Measurements from ENCODE around the gene COL5A1. TPM values are rescaled to one million over a fixed set of nuclear protein-coding genes. Genes with fewer than 3 reads are reported as not detected.

The COL5A1 gene
- total RNA-seq, 1 donor: 295 TPM

DNA sequence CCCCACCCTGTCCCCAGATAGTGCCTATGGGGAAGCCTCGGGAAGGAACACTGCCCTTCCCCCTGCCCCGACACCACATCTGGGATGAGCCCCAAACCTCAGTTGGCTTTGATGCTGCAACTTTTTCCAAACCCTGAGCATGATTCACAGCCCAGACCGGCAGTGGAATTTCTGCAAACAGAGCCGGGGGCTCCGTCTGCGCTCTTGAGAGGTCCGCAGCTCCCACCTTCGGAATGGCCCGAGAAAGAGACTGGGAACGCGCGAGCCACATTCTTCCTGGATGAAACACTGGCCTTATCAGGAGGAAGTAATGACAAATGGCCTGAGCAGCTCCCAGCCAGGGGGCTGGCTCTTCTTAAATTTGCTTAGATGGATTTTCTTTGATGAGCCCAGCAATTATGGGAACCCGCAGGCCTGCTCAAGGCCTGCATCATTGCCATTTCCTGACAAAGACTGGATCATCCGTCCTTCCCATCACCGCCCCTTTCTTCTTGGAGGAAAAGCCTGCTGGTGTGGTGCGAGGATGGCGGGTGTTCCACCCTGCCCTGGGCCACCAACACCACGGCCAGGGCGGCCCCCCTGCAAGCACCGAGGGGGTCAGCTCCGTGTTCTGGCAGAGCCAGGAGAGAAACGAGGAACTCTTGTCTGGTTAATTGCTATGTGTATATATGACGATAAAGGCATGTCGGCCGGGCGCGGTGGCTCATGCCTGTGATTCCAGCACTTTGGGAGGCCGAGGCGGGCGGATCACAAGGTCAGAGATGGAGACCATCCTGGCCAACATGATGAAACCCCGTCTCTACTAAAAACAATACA, 38.8 kb upstream of the COL5A1 start:
- peak; percentile 99 for DNase-seq (ENCODE audit: low read depth)
- H3K4me3 ChIP-seq (ENCODE audit: low read depth, low read length): no peak overlapping the region
- TF ChIP-seq, protein P1, sequence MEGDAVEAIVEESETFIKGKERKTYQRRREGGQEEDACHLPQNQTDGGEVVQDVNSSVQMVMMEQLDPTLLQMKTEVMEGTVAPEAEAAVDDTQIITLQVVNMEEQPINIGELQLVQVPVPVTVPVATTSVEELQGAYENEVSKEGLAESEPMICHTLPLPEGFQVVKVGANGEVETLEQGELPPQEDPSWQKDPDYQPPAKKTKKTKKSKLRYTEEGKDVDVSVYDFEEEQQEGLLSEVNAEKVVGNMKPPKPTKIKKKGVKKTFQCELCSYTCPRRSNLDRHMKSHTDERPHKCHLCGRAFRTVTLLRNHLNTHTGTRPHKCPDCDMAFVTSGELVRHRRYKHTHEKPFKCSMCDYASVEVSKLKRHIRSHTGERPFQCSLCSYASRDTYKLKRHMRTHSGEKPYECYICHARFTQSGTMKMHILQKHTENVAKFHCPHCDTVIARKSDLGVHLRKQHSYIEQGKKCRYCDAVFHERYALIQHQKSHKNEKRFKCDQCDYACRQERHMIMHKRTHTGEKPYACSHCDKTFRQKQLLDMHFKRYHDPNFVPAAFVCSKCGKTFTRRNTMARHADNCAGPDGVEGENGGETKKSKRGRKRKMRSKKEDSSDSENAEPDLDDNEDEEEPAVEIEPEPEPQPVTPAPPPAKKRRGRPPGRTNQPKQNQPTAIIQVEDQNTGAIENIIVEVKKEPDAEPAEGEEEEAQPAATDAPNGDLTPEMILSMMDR (IDR thresholded peaks at IDR 0.05; ENCODE audit: insufficient read depth, low read depth, low read length): no peak

DNA sequence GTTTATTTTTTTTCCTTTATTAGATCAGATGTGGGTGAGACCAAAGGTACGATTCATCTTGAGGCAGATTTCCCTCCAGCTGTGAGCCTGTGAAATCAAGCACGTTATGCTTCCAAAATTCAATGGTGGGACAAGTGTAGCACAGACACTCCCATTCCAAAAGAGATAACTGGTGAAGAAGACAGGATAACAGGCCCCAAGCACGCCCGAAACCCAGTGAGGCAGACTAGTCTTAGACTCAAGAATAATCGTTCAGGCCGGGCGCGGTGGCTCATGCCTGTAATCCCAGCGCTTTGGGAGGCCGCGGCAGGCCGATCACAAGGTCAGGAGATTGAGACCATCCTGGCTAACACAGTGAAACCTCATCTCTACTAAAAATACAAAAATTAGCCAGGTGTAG, 36.8 kb upstream of the COL5A1 start:
- DNase-seq (ENCODE audit: low read depth): no peak
- no peak overlapping the region for H3K4me3 ChIP-seq (ENCODE audit: low read depth, low read length)
- TF ChIP-seq, protein P1 (IDR thresholded peaks at IDR 0.05; ENCODE audit: insufficient read depth, low read depth, low read length): no peak

DNA sequence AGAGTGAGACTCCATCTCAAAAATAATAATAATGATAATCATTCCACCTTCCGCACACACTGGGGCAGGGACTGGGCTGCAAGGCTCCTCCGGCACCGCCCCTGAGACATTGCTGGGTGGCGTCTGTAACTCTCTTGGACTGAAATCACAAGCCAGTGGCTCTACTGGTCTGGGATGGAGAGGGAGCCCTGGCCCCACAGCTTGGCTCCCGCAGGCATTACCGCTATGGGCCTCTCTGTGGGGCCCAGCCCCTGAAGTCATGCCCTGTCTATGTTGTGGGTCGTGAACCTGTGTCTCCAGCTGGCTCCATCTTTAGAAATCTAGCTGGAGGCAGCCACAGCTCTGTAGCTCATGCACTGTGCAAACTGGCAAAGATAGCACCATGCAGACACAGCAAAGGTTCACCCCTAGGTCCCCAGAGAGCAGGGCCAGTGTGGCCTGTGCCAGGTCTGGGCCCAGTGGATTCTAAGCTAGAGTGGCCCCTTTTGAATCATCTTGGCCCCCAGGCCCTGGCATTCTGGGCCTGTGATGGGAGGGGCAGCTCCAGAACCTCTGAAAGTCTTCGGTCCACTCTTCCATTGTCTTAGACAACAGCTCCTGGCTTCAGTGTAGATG, 36.1 kb upstream of the COL5A1 start:
- DNase-seq (ENCODE audit: low read depth): no peak
- no peak overlapping the region for H3K4me3 ChIP-seq (ENCODE audit: low read depth, low read length)
- TF ChIP-seq, protein P1 (IDR thresholded peaks at IDR 0.05; ENCODE audit: insufficient read depth, low read depth, low read length): no peak

DNA sequence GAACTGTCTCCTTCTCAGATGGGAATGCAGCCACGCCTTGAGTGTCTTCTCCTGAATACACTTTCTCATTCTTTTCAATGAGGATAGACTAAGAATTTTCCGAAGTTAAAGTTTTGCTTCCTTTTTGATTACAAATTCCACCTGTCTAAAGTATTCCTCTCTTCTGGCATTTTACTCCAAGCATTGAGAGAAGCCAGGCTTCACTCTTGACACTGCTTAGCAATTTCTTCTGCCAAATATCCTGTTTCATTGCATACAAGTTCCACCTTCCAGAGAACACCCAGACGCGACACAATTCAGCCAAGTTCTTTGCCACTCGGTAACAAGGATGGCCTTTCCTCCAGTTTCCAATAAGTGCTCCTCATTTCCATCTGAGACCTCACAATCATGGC, 35.6 kb upstream of the COL5A1 start:
- no peak overlapping the region for H3K4me3 ChIP-seq (ENCODE audit: low read depth, low read length)
- no peak for DNase-seq (ENCODE audit: low read depth)

DNA sequence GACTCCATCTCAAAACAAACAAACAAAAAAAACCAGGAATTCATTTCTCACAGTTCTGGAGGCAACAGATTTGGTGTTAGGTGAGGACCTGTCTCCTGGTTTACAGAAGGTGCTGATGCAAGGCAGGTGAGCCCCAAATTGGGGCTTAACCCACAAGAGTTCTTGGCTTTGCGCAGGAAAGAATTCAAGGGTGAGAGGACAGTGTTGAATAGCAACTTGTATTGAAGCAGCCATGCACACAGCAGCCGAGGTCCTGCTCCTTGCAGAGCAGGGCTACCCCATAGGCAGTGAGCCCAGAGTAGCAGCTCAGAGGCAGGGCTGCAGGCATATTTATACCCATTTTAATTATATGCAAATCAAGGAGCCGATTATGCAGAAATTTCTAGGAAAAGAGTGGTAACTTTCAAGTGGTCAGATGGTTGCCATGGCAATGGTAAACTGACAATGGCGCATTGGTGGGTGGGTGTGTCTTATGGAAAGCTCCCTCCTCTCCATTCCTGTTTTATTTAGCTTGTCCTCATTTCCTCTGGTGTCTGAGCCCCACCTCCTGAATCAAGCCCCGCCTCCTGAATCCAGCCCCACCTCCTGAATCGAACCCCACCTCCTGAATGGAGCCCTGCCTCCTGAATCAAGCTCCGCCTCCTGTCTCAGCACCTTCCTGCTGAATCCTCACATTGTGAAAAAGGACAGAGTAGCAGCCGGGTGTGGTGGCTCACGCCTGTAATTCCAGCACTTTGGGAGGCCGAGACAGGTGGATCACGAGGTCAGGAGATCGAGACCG, 34.5 kb upstream of the COL5A1 start:
- H3K4me3 ChIP-seq (ENCODE audit: low read depth, low read length): no peak overlapping the region
- TF ChIP-seq, protein P1 (IDR thresholded peaks at IDR 0.05; ENCODE audit: insufficient read depth, low read depth, low read length): no peak
- peak; percentile 19 for DNase-seq (ENCODE audit: low read depth)

More for the DNA sequence above, 35.6 kb upstream of the COL5A1 start:
- TF ChIP-seq, protein P1 (IDR thresholded peaks at IDR 0.05; ENCODE audit: insufficient read depth, low read depth, low read length): no peak

DNA sequence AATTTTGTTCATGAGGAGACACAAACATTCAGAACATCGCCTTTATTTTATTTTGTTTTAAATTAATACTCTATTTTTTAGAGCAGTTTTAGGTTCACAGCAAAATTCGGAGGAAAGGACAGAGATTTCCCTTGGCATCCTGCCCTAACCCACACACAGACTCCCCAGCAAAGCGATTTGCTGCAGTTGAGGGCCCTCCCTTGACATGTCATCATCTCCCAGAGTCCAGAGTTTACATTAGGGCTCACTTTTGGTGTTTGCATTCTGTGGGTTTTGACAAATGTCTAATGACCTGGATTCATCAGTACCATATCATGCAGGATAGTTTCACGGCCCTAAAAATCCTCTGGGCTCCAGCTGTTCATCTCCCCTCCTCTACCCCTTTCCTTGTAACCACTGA, 33.6 kb upstream of the COL5A1 start:
- DNase-seq (ENCODE audit: low read depth): peak; percentile 84
- TF ChIP-seq, protein P1 (IDR thresholded peaks at IDR 0.05; ENCODE audit: insufficient read depth, low read depth, low read length): no peak
- no peak overlapping the region for H3K4me3 ChIP-seq (ENCODE audit: low read depth, low read length)

Data from fibroblast of villous mesenchyme (primary cell).